SK-MEL-5 (cell line): Measurements from ENCODE around the gene MACF1. TPM values are rescaled to one million over a fixed set of nuclear protein-coding genes. Genes with fewer than 3 reads are reported as not detected.
"Not testable (repeated sequence)": the region's sequence is repeated elsewhere in the genome, so short reads cannot be mapped to it uniquely, and the experiment has no call there.

Experiments used
- DNase-seq: peaks from one replicate; pipeline ENCODE4 v3.0.0-alpha.2; 2016; ENCODE audit warnings: low read depth, low spot score
- in situ Hi-C: cut with HindIII; loops from 2 replicates; pipeline ENCODE4 v1.10.0; 2016; ENCODE audit warnings: low sequenced_read_pairs, high pct_unique_total_duplicates, low pct_unique_long_range_greater_than_20kb
- total RNA-seq: library from RNA; depleted of rRNA; stranded (reverse); fragments of >200 nt; shearing (Covaris generic); gene quantifications from 2 replicates; pipeline ENCODE4 v1.2.3, GENCODE V29; 2014

Gene MACF1
- total RNA-seq, 1 experiment from 2014 or later = 70.1 TPM

GRCh38 chr1:39467108-39467720 lies 262.7 kb downstream of the MACF1 start:
- DNase-seq, in situ Hi-C loops: not testable (repeated sequence)

GRCh38 chr1:39469150-39469549 lies 264.7 kb downstream of the MACF1 start:
- in situ Hi-C loops = no loop called here
- no peak for DNase-seq

- in situ Hi-C loops = no loop called here
- no peak for DNase-seq
Observed at GRCh38 chr1:39470040-39470439, 265.5 kb downstream of the MACF1 start.

- in situ Hi-C loops = no loop called here
- no peak for DNase-seq
Observed at GRCh38 chr1:39472826-39473225, 268.3 kb downstream of the MACF1 start.

GRCh38 chr1:39473324-39473723 lies 268.8 kb downstream of the MACF1 start:
- DNase-seq = no peak
- in situ Hi-C loops = no loop called here

- in situ Hi-C loops = no loop called here
Observed at GRCh38 chr1:39474810-39475209, 270.3 kb downstream of the MACF1 start.

GRCh38 chr1:39475551-39475950 lies 271.1 kb downstream of the MACF1 start:
- DNase-seq, in situ Hi-C loops: not testable (repeated sequence)

More at GRCh38 chr1:39474810-39475209, 270.3 kb downstream of the MACF1 start:
- DNase-seq = no peak

- in situ Hi-C loops = no loop called here
- no peak for DNase-seq
Observed at GRCh38 chr1:39478126-39478915, 273.8 kb downstream of the MACF1 start.

GRCh38 chr1:39481289-39481688 lies 276.8 kb downstream of the MACF1 start:
- in situ Hi-C loops = no loop called here
- no peak for DNase-seq

- in situ Hi-C loops = no loop called here
- no peak for DNase-seq
Observed at GRCh38 chr1:39483276-39483675, 278.8 kb downstream of the MACF1 start.

- no peak for DNase-seq
Observed at GRCh38 chr1:39484564-39484963, 280.1 kb downstream of the MACF1 start.

GRCh38 chr1:39485046-39485803 lies 280.7 kb downstream of the MACF1 start:
- in situ Hi-C loops = no loop called here
- no peak for DNase-seq

More at GRCh38 chr1:39484564-39484963, 280.1 kb downstream of the MACF1 start:
- in situ Hi-C loops = no loop called here

GRCh38 chr1:39488012-39488545 lies 283.6 kb downstream of the MACF1 start:
- in situ Hi-C loops = no loop called here
- DNase-seq = no peak

- DNase-seq = no peak
- in situ Hi-C loops = no loop called here
Observed at GRCh38 chr1:39488793-39489566, 284.5 kb downstream of the MACF1 start.

GRCh38 chr1:39489567-39490239 lies 285.2 kb downstream of the MACF1 start:
- no peak for DNase-seq
- in situ Hi-C loops = no loop called here

- DNase-seq = no peak
Observed at GRCh38 chr1:39490596-39491145, 286.2 kb downstream of the MACF1 start.

More at GRCh38 chr1:39490596-39491145, 286.2 kb downstream of the MACF1 start:
- in situ Hi-C loops = no loop called here
